ENCODE measurements around the gene MEIS2.

Gene MEIS2

DNA sequence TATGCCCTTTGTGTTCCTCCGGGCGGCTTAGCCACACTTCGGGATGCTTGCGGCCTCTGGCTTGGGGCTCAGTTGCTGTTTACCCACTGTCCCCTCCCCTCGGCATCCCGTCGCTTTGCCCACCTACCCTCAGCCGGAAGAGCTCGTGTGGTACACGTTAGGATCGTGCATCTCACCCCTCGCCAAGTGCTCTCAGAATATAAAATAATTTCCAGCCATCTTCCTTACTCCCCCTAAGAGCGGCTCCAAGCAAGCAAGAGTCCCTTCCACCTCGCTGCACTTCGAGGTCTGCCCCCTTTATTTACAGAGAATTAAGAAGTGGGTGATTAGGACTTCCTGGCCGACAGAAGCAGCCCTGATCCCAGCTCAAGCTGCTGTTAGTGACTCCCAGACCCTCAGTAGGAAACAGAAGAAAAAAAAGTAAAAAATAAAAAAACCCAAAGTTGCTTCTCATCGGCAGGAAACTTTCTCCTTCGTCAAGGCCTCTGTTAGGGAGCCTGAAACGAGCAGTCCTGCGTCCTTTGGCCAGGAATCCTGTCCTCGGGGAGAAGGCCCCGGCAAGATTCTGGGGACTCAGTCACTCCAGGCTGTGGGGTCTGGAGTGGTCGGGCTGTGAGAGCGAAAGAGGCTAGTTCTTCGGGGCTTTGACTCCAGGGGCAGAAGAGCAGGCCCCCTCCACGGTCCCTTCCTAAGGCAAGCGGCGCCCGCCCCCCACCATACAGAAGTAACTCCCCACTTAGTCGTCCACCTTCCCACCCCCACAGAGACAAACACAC lies 3.0 kb downstream of the MEIS2 start:
- no peak for DNase-seq

DNA sequence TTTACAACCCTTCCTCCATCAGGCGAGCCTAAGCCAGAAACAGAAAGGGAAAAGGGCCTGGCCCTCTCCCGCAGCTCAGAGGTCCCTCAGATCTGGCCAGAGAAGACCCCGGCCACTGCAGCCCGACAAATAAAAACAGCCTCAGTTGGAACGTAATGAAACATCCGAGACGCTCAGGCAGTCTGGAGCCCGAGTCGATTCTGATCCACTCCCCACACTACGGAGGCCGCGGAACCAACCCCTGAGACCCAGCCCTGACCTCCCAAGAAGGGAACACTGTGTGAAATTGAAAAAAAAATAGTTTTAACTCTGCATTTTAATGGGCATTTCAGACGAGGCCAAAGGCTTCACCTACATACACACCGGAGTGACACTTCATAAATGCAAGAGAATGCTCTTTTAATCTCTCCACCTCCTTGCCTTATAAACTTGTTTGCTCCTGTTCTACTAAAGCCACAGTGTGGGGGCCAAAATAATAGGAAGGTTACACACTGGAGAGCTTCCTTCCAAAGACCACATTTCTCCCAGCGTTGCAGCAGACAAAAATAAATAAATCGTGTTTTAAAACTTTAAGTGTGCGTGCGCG lies 3.7 kb downstream of the MEIS2 start:
- no peak for DNase-seq

DNA sequence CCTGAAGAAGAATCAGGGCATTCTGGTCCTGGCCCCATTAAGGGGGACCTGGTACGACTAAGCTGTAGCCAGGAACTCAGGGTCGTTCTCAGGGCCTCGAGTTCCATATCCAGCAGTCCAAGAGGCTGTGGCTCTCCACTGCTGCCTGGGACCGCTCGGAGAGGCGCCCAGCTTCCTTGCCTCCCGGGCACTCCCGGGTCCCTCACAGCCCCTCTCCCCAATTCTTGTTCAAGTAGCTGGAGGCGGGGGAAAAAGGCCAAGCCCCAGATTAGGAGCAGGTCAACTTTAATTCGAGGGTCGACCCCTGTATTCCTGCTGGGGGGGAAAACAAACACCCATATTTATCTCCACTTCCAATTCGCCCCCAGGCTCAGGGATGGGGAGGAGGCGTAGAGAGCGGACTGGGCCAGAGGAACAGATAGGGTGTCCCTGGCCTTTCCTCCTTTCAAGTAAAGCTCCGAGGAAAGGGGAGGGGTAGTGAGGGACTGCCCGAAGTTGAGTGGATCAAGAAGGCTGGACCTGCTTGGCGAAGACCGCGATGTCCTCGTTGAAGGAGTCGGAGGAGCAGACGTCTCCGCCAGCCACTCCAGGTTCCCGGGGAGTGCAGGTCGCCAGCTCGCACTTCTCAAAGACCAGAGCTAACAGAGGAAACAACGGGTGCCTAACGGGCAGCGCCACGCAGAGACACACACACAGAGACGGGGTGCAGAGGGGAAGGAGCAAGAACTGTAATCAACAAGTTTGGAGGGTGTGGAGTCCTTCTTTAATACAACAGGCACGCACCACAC lies 4.4 kb downstream of the MEIS2 start:
- DNase-seq = no peak

DNA sequence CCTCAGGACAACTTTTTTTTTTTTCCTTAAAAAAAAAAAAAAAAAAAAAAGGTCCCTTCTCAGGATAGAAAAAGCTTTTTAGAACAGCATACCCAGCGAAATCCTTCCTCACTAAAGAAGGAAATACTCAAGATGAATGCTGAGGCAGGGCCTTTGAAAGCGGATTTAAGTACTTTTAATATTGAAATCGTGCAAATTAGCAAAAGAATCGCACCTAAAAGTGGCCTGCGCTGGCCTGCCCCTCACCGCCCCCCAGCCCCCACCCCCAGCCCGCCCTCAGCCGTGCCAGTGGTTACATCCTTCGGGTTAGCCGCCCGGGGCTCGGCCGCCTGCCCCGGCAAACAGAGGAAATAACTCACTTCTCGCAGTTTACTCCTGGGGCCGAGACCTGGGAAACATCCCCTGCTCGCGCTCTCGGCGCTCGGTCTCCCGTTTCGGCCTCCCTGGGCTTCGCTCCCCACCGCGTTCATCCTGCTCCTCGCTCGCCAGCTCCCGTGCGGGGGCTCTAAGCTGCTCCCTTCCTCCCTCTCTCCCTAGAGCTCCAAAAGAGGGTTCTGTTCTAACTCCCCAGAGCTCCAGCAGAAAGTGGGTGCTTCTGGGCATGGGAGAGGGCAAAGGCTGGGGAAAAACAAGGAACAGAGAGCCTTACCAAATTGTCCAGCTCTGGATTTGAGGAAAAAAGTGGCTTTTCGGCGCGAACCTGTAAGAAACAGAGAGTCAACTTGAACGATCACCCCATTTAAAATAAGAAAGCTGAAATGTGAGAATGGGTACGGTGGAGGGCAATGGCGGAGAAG lies 5.2 kb downstream of the MEIS2 start:
- DNase-seq = no peak

DNA sequence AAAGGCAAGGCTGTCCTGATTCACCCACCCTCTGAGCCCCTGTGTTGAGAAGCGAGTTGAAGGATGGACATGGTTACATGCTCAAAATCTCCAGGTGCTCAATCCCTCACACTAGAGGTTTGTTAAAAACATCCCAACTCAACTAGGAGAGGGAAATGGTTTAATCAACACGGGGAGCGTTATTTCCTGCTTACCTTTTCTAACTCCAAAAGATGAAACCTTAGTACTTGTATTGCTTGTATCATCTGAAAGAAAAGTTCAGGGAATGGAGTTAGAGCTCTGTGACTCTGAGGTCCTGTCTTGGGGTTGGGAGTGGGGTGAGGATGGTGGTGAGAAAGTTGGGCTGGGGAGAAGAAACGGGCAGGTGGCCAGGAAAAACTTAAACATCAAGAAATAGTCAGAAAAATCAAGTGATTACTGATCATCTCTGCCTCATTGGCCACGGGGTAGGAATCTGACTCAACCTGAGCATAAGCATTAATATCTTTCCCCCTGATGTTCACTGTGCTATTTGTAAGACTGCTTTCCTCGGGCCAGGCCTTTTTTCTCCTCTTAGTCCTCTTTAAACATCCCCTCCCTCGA lies 5.9 kb downstream of the MEIS2 start:
- no peak for DNase-seq

DNA sequence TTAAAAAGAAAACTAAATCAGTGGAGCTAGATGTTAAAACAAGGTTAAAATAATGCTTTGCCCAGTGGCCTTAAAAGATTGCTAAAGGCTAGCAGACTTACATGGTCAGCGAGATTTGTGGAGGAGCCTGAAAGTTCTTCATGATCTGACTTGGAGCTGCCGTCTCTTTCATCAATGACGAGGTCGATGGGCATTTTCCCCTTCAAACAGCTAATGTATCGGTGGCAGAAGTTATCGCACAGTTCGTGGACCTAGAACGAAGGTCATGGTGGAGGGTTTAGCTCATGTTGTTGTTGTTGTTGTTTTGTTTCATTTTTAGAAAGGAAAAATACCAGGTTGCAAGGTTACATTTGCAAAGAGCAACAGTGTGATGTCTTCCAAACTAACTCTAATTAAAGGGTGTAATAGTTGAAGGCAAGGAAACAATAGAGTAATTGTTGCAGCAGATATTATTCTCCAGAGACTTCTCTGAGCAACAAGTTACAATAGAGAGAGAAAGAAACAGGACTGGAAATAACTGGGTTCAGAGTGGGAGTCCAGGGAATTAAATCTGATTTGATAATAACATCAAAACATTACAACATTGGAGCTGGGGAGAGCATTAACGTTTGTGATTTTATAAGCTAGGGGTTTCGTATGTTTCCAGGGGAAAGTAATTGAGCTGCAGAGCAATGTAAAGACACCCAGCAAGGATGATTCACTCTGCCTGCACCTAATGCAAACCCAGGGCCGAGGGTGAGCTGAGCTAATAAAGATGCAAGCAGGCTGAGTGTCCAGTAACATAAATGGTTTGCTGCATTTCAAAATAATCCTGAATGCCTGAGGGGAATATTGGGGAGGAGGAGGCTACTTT lies 6.6 kb downstream of the MEIS2 start:
- no peak for DNase-seq

DNA sequence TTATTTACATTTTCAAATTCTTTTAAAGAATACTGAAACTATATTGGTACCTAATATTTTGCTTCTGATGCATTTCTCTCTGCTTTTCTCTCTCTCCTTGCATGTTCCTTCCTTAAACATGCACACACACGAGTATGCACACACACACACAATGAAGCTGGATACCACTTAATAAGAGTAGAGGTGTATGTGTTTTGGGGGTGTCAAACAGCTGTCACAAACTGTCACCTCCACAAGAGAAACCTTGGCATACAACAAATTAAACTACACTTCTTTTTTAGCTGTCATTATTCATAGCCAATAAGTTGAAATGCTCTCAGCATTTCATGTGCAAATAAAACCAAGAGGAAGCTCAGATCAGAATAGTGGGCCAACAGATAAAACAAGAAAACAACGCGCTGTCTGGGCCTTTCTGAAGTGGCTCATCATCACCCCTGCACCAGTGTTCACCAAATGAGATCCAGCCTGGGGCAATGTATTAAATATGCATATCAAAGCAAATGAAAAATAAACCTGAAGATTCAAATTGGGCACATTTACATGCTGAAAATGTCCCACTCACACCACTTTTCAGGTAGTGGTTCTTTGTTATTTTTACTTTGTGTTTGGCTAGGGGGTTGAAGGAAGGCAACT lies 9.7 kb downstream of the MEIS2 start:
- DNase-seq = no peak

DNA sequence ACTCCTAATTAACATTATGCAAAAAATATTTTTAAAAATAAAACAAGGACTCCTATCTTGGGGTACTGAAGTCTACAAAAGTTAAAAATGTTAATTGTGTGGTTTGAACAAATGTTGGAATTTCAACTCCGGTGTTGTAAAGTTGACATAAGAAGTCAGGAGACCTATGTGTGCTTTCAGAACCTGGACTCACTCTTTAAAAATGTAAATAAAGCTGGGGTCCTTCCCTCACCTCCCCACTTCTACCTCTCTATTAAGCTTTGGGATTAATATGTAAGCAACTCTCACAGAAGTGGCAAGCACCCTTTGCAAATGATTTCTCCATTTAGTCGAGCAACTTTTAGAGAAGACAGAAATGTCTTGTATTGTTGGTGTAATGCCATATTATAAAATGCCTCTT lies 11.9 kb downstream of the MEIS2 start:
- DNase-seq = no peak

DNA sequence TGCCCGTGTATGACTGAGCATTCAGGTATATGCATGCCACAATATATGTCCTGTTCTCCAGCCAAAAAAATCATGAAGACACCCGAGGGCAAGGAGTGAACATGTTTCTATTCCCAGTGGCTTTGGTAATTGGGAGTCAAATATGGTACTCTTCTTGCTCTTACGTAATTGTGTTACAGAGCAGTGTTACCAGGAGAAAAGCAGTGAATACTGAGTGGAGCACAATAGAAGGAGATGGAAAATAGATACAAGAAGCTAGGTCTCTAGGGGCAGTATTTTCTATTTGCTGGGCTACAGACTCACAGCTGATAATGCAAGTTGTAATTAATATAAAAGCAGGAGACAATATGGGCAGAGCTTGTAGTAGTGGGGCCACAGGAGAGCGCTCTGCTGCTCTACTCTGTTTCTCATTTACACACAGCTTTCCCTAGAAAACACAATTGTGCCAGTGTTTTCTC lies 13.2 kb downstream of the MEIS2 start:
- no peak for DNase-seq

DNA sequence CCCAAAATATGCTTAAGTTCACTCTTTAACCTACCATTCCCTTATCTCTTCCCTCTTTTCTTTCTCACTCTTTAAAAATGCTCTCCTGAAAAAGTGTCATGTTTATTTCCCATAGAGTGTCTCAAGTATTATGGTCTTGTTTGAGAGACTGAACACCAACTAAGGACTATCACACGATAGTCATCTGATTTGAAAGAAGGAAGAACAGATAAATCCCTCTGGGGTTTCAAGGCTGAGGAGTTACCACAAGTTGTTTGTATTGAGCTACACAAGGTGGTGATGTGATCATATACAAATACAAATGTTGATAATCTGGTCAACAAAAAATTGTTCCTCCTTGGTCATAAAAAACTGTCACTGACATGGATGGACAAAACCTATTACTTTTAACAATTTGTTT lies 13.8 kb downstream of the MEIS2 start:
- no peak for DNase-seq

DNA sequence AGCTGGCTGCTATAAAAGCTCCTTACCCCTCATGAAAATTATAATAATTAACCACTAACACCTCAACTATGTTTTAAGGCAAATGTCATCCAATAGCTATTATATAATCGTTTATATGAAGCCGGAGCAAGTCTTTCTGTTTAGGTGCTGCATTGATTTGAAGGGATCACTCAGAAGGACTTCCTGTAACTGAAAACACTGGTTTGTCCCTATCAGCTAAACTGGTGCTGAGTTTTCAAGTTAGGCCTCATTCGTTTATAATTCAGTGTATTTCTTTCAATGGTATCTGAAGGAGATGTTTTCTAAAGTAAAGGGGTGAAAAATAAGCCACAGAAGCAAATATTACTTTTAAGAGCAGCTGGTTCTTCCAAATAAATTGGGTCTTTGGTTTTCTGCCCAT lies 14.2 kb downstream of the MEIS2 start:
- DNase-seq = no peak

DNA sequence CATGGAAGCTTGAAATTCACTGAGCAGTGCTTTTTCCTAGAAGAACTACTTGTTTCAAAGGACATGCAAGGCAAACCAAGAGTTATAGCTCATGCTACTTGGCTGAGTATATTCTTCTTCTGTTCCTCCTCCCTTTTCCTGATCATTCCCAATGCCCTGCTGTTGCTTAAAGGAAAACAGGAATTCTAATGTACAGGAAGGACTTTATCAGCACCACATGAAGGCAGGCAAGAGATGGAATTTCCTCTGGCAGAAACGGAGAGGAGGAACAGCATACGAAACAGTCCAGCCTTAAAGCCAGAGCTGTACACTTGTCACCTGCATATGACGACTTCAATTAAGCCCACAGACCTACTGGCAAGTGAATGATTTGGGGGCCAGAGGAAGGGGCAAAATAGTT lies 15.7 kb downstream of the MEIS2 start:
- DNase-seq = no peak

DNA sequence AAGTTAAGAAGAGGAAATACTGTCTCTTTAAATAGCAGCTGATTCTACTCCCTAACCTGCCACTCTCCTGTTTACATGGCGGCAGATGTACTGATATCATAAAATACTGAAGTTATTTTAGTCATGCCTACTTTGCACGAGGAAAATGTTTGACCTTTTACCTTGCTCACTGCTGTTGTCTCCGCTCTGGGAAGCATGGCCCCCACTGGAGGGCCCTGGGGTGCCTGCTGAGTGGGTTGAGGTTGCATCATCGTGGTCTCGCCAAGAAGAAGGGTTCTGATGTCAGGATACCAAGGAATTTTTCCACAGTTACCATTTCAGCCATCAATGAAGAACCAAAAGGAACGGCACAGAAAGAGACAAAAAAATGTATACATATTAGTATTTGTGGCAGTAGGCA lies 16.7 kb downstream of the MEIS2 start:
- DNase-seq = no peak

DNA sequence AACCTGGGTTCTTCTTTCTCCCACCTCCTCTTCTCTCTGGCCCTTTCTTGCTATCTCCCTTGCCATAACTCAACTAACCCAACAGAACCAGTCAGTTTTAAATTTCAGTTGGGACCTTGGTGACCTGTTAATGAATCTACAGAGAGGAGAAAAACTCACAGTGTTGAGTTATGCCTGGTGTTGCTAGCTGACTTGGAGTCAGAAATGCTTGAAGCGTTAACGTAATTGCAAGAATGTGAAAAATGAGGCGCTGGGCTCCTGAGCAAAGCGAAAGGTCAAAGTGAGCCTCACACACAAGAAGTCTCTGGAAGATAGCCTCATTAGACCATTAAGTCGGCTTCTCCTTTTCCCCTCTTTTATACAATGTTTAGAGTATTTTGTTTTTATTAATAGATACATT lies 18.4 kb downstream of the MEIS2 start:
- DNase-seq = no peak

DNA sequence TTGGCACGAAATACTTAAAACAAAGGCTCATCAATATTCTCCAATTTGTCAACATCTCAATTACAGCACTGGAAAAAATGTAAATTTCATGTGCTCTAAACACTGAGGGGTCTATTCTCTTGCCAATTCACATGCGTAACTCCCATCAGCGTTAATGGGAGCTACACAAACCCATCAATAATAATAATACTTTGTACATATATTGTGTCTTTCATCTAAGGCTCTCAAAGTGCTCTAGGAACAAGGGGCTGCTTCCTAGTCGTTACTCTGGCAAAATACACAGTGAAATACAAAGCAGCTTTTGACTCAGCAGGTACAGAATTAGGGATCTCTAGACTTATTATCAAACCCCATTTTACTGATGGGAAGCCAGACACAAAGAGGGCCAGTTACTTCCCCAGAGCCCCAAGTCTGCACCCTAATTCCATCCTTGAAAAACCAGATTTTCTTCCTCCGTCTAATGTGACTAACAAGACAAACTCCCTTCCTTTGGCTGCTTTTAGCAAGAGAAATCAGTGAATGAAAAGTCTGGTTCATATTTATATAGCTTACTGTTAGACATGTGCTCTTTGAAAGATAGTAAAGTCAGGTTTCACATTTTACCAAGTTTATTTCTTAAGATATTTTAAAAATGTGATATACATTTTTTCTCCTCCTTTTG lies 20.0 kb downstream of the MEIS2 start:
- no peak for DNase-seq

DNA sequence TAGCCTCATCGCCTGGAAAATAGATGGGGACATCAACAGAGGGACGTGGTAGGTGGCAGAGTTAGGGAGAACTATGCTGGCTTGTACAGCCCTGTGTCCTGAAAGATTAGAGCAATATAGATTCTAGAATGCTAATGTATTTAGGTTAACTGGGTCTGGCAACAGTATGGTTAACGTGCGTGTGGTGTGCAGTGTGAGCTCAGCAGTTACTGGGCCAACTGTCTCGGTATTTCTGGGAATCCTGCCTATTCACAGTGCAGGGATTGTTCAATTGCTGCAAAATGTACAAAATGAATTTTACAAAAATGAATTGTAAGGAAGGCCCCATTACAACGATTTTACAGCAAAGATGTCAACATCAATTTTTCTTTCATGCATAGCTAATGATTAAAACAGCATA lies 20.6 kb downstream of the MEIS2 start:
- DNase-seq = no peak

DNA sequence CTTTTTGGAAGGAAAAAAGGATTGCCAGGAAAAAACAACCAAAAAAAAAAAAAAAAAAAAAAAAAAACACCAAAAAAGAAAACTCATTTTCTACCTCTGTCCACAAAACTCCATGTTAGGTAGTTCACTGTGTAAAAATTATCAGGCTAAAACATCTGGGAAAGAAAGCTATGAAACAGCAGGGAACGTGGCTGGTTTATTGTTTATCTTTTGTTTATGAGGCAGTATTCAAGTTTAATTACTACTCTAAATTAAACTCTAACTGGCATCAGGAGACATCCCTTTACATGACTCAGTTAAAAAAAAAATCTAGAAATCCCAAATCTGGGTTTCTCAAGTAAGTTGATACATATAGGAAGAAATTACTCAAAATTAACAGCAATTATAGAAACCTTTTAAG lies 21.8 kb downstream of the MEIS2 start:
- DNase-seq = no peak

DNA sequence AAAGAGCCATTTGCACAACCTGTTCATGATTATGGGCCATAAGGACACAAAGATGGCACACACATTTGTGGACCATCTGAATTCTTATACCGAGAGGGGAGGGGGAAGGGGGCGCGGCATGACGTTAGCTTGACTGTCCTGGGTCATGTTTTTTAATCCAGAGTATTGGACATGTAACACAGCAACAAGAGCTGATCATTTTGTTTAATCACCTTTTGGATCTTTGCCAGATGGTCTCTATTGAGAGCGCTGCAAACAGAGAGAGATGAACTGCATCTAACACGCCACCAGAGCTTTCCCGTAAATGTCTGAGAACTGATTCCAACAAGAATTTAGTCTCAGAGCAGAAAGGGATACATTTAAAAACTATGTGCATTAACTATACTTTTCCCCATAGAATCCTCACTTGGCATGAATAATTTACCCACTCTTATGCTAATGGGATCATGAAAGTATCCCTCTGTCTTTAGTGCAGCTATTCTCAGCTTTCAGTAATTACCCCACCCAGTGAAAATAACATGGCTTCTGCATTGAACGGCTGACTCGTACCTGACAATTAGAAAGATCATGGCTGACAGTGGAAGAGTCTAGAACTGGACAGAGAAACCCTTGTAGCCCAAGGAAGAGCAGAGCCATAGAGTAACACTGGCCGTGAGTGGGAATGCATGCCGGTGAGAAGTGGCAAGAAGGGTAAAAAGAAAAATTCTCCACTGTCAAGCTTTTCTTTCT lies 22.6 kb downstream of the MEIS2 start:
- DNase-seq = no peak

DNA sequence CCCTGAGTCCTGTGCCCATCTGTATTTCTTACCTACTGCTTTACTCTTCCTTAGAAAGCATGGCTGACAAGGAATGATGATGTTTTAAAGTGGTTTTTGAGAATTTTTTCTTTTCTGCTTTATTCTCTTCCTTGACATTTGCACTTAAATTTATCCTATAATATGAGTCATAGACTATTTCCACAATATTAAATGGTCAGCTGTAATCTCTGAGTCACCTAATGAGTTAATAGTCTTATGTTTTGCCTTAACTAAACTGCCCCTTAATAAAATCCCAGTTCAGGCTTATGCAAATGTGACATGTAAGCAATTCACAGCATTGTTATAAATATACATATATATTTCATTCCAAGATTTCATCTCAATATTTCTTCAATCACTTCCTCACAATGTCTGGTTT lies 23.8 kb downstream of the MEIS2 start:
- DNase-seq = no peak

DNA sequence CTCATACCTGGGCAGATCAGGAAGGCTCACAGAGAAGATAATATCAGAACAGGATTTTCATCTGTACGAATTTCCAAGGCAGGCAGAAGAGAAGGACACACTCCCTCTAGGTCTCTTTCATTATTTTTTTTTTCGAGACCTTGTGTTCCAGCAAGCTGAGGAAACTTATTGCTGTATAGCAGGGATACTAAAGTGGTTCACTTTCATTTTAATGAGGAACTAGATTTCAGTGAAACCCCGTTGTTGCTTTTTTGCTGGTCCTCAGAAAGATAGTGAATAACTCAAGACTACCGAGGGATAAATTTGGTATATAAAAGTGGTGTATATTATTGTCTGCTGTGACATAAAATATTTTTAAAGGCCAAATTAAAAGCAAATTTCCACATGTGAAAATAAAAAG lies 24.6 kb downstream of the MEIS2 start:
- no peak for DNase-seq
